ENCODE data around the gene TNFRSF4.
"Not testable (repeated sequence)": the region's sequence is repeated elsewhere in the genome, so short reads cannot be mapped to it uniquely, and the experiment has no call there.

The TNFRSF4 gene

GRCh38 chr1:1199961-1200875 lies 13.7 kb downstream of the TNFRSF4 start:
- no peak overlapping the region for H3K4me3 ChIP-seq (ENCODE audit: low read depth, low read length)
- no peaks in the 10 kb centered on the region for H3K36me3 ChIP-seq (ENCODE audit: control insufficient read depth, insufficient read depth, low read length)
- no peaks in the 10 kb centered on the region for H3K4me1 ChIP-seq (ENCODE audit: control insufficient read depth, insufficient read depth, low read length)
- H3K9ac ChIP-seq (ENCODE audit: low read depth, low read length), result no peak overlapping the region
- no peaks in the 10 kb centered on the region for H3K9me3 ChIP-seq (ENCODE audit: control insufficient read depth, insufficient read depth, low read length)
- no peaks in the 10 kb centered on the region for H3K27me3 ChIP-seq (ENCODE audit: control insufficient read depth, insufficient read depth, low read length)

GRCh38 chr1:1199141-1199960 lies 14.6 kb downstream of the TNFRSF4 start:
- H3K4me1 ChIP-seq (ENCODE audit: control insufficient read depth, insufficient read depth, low read length), result no peaks in the 10 kb centered on the region
- H3K4me3 ChIP-seq (ENCODE audit: low read depth, low read length), result no peak overlapping the region
- no peak overlapping the region for H3K9ac ChIP-seq (ENCODE audit: low read depth, low read length)
- H3K27me3 ChIP-seq (ENCODE audit: control insufficient read depth, insufficient read depth, low read length), result no peaks in the 10 kb centered on the region
- H3K36me3 ChIP-seq (ENCODE audit: control insufficient read depth, insufficient read depth, low read length), result no peaks in the 10 kb centered on the region
- H3K9me3 ChIP-seq (ENCODE audit: control insufficient read depth, insufficient read depth, low read length), result no peaks in the 10 kb centered on the region

DNA sequence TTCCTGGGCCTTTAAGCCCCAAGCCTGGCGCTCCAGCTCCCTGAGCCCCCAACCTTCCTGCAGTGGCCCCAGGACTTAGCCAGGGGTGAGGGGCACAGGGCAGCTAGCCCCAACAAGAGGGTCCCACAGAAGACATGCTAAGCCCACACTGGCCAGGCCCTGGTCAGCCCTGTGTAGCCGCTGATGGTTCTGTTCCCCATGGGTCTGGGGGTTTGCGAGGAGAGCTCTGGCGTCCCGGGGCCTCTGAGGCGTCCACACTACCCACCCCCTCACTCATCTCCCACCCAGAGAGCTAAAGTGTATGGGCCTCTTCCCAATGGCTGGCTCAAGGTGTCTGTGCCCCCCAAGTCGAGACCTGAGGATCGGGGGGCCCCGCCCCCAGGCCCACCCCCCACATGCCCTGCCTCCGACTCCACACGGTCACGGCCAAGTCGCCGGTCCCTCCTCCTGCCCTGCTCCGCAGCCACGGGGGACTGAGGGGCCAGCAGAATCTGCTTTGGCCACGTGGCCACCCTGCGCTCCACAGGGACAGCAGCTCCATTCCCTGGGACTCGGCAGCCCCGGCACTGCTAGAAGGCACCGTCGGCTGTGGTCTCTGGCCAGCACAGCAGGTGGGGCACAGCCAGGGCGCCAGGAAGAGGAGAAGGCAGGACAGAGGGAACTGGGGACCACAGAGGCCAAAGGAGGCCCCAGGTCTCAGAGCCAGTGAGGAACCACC lies 15.4 kb downstream of the TNFRSF4 start:
- H3K4me3 ChIP-seq (ENCODE audit: low read depth, low read length), result no peak overlapping the region

GRCh38 chr1:1197551-1198422 lies 16.2 kb downstream of the TNFRSF4 start:
- Histone ChIP-seq H3K4me3 (ENCODE audit: low read depth, low read length) (no peak overlapping the region), H3K36me3 (ENCODE audit: control insufficient read depth, insufficient read depth, low read length) (no peaks in the 10 kb centered on the region), H3K27me3 (ENCODE audit: control insufficient read depth, insufficient read depth, low read length) (no peaks in the 10 kb centered on the region), H3K9ac (ENCODE audit: low read depth, low read length) (no peak overlapping the region), H3K4me1 (ENCODE audit: control insufficient read depth, insufficient read depth, low read length) (no peaks in the 10 kb centered on the region), H3K9me3 (ENCODE audit: control insufficient read depth, insufficient read depth, low read length) (no peaks in the 10 kb centered on the region)

More for the DNA sequence above, 15.4 kb downstream of the TNFRSF4 start:
- no peaks in the 10 kb centered on the region for H3K27me3 ChIP-seq (ENCODE audit: control insufficient read depth, insufficient read depth, low read length)
- no peaks in the 10 kb centered on the region for H3K9me3 ChIP-seq (ENCODE audit: control insufficient read depth, insufficient read depth, low read length)
- H3K9ac ChIP-seq (ENCODE audit: low read depth, low read length), result no peak overlapping the region
- H3K4me1 ChIP-seq (ENCODE audit: control insufficient read depth, insufficient read depth, low read length), result no peaks in the 10 kb centered on the region
- no peaks in the 10 kb centered on the region for H3K36me3 ChIP-seq (ENCODE audit: control insufficient read depth, insufficient read depth, low read length)

DNA sequence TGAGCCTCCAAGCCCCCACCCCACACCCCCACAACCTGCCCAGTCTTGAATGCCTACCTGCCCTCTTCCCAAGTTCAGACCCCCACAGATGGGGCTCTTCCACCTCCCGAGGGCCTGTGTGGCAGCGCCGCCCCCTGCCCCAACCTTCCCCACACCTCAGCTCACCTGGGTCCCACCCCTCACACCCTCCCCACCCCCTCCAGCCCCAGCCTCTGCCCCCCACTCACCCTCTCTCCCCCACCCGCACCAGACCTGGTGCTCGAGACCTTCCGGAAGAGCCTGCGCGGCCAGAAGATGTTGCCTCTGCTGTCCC lies 16.8 kb downstream of the TNFRSF4 start:
- no peak overlapping the region for H3K9ac ChIP-seq (ENCODE audit: low read depth, low read length)
- no peaks in the 10 kb centered on the region for H3K4me1 ChIP-seq (ENCODE audit: control insufficient read depth, insufficient read depth, low read length)
- H3K27me3 ChIP-seq (ENCODE audit: control insufficient read depth, insufficient read depth, low read length), result no peaks in the 10 kb centered on the region
- H3K36me3 ChIP-seq (ENCODE audit: control insufficient read depth, insufficient read depth, low read length), result no peaks in the 10 kb centered on the region
- no peaks in the 10 kb centered on the region for H3K9me3 ChIP-seq (ENCODE audit: control insufficient read depth, insufficient read depth, low read length)
- H3K4me3 ChIP-seq (ENCODE audit: low read depth, low read length), result no peak overlapping the region

- Histone ChIP-seq H3K4me1 (ENCODE audit: control insufficient read depth, insufficient read depth, low read length) (no peaks in the 10 kb centered on the region), H3K4me3 (ENCODE audit: low read depth, low read length) (no peak overlapping the region), H3K36me3 (ENCODE audit: control insufficient read depth, insufficient read depth, low read length) (no peaks in the 10 kb centered on the region), H3K9ac (ENCODE audit: low read depth, low read length) (no peak overlapping the region), H3K27me3 (ENCODE audit: control insufficient read depth, insufficient read depth, low read length) (no peaks in the 10 kb centered on the region), H3K9me3 (ENCODE audit: control insufficient read depth, insufficient read depth, low read length) (no peaks in the 10 kb centered on the region)
Measured at GRCh38 chr1:1196431-1197187, 17.3 kb downstream of the TNFRSF4 start.

DNA sequence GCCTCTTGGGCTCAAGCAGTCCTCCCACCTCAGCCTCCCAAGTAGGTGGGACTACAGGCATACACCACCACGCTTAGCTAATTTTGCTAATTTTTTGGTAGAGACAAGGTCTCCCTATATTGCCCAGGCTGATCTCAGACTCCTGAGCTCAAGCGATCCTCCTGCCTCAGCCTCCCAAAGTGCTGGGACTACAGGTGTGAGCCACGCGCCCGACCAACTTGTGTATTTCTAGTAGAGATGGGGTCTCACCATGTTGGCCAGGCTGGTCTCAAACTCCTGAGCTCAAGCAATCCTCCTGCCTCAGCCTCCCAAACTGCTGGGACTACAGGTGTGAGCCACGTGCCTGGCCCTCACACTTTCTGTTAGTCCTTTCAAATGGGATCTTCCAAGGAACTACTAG lies 18.2 kb downstream of the TNFRSF4 start:
- not testable (repeated sequence) for H3K27me3 ChIP-seq (ENCODE audit: control insufficient read depth, insufficient read depth, low read length); H3K4me1 ChIP-seq (ENCODE audit: control insufficient read depth, insufficient read depth, low read length); H3K9ac ChIP-seq (ENCODE audit: low read depth, low read length); H3K4me3 ChIP-seq (ENCODE audit: low read depth, low read length); H3K9me3 ChIP-seq (ENCODE audit: control insufficient read depth, insufficient read depth, low read length); H3K36me3 ChIP-seq (ENCODE audit: control insufficient read depth, insufficient read depth, low read length)

GRCh38 chr1:1194723-1195122 lies 19.2 kb downstream of the TNFRSF4 start:
- no peaks in the 10 kb centered on the region for H3K27me3 ChIP-seq (ENCODE audit: control insufficient read depth, insufficient read depth, low read length)
- no peaks in the 10 kb centered on the region for H3K36me3 ChIP-seq (ENCODE audit: control insufficient read depth, insufficient read depth, low read length)
- H3K4me1 ChIP-seq (ENCODE audit: control insufficient read depth, insufficient read depth, low read length), result no peaks in the 10 kb centered on the region
- H3K9me3 ChIP-seq (ENCODE audit: control insufficient read depth, insufficient read depth, low read length), result peaks cover 5% of the 10 kb centered on the region
- no peak overlapping the region for H3K4me3 ChIP-seq (ENCODE audit: low read depth, low read length)
- H3K9ac ChIP-seq (ENCODE audit: low read depth, low read length), result no peak overlapping the region

DNA sequence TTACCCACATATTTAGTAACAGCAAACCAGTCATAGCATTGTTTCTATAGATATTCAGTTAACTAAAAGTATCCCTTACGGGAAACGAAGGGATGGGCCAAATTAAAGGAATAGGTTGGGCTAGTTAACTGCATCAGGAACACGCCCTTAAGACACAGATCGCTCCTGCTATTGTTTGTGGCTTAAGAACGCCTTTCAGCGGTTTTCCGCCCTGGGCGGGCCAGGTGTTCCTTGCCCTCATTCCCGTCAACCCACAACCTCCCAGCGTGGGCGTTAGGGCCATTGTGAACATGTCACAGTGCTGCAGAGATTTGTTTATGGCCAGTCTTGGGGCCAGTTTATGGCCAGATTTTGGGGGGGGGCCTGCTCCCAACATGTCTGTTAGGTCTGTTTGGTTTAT lies 22.2 kb downstream of the TNFRSF4 start:
- Histone ChIP-seq H3K27me3 (ENCODE audit: control insufficient read depth, insufficient read depth, low read length) (no peaks in the 10 kb centered on the region), H3K4me1 (ENCODE audit: control insufficient read depth, insufficient read depth, low read length) (no peaks in the 10 kb centered on the region), H3K4me3 (ENCODE audit: low read depth, low read length) (no peak overlapping the region), H3K9me3 (ENCODE audit: control insufficient read depth, insufficient read depth, low read length) (peaks cover 5% of the 10 kb centered on the region), H3K36me3 (ENCODE audit: control insufficient read depth, insufficient read depth, low read length) (no peaks in the 10 kb centered on the region), H3K9ac (ENCODE audit: low read depth, low read length) (no peak overlapping the region)

- no peak overlapping the region for H3K4me3 ChIP-seq (ENCODE audit: low read depth, low read length)
- no peak overlapping the region for H3K9ac ChIP-seq (ENCODE audit: low read depth, low read length)
- peaks cover 5% of the 10 kb centered on the region for H3K9me3 ChIP-seq (ENCODE audit: control insufficient read depth, insufficient read depth, low read length)
- no peaks in the 10 kb centered on the region for H3K27me3 ChIP-seq (ENCODE audit: control insufficient read depth, insufficient read depth, low read length)
- H3K36me3 ChIP-seq (ENCODE audit: control insufficient read depth, insufficient read depth, low read length), result no peaks in the 10 kb centered on the region
- no peaks in the 10 kb centered on the region for H3K4me1 ChIP-seq (ENCODE audit: control insufficient read depth, insufficient read depth, low read length)
Measured at GRCh38 chr1:1189111-1189510, 24.8 kb downstream of the TNFRSF4 start.
